Measurements from ENCODE around the gene STMND1.

Gene STMND1

GRCh38 chr6:17167327-17167979, 65.6 kb downstream of the STMND1 start:
- DNase-seq = no peak

GRCh38 chr6:17169291-17169690, 67.4 kb downstream of the STMND1 start:
- no peak for DNase-seq

- no peak for DNase-seq
Measured at GRCh38 chr6:17169711-17170110, 67.9 kb downstream of the STMND1 start.

GRCh38 chr6:17172836-17173470, 71.1 kb downstream of the STMND1 start:
- DNase-seq = no peak

GRCh38 chr6:17178326-17178725, 76.5 kb downstream of the STMND1 start:
- no peak for DNase-seq

- DNase-seq = peak; percentile 43
Measured at GRCh38 chr6:17178754-17179529, 77.1 kb downstream of the STMND1 start.

- no peak for DNase-seq
Measured at GRCh38 chr6:17179530-17180073, 77.8 kb downstream of the STMND1 start.
